Activated CD8-positive, alpha-beta T cell treated with anti-CD3 and anti-CD28 coated beads, Interleukin-2, amount 10 ng/mL, durations not matched to agents 7 days and 5 days (primary cell): Measurements from ENCODE around the gene WDR1. TPM values are rescaled to one million over a fixed set of nuclear protein-coding genes. Genes with fewer than 3 reads are reported as not detected.

ENCODE experiments used
- ATAC-seq: fragments of 150-1000 bp; cut with Tn5 transposase; one replicate; pipeline ENCODE4 v1.10.0; 2021; ENCODE audit warnings: moderate library complexity
- CTCF ChIA-PET: fragments of 350-600 bp; sonication (Branson Sonifier 250); formaldehyde crosslinking; loops from one replicate; lab custom pipeline; 2021; ENCODE audit warnings: antibody characterized with exemption; lab: Charles Lee
- POLR2A ChIA-PET: fragments of 350-600 bp; sonication (Branson Sonifier 250); formaldehyde crosslinking; loops from one replicate; lab custom pipeline; 2021; ENCODE audit warnings: antibody characterized with exemption; lab: Charles Lee
- DNase-seq: peaks from one replicate; pipeline ENCODE4 v3.0.0-alpha.2; 2020
- H3K27ac Mint-ChIP-seq: one replicate; pipeline ENCODE4 v1.8.0; 2021; ENCODE audit warnings: mild to moderate bottlenecking, mixed read lengths
- H3K27me3 Mint-ChIP-seq: one replicate; pipeline ENCODE4 v1.8.0; 2021; ENCODE audit warnings: low read depth, mixed read lengths
- H3K36me3 Mint-ChIP-seq: one replicate; pipeline ENCODE4 v1.8.0; 2021; ENCODE audit warnings: low read depth, mixed read lengths
- H3K4me1 Mint-ChIP-seq: one replicate; pipeline ENCODE4 v1.8.0; 2021; ENCODE audit warnings: low read depth, mixed read lengths
- H3K4me3 Mint-ChIP-seq: one replicate; pipeline ENCODE4 v1.8.0; 2021; ENCODE audit warnings: mild to moderate bottlenecking, mixed read lengths
- H3K9me3 Mint-ChIP-seq: one replicate; pipeline ENCODE4 v1.8.0; 2022; ENCODE audit warnings: mixed read lengths; ENCODE audit not compliant: insufficient read depth
- total RNA-seq, 2 experiments: library from RNA; stranded (reverse); gene quantifications; one replicate each; pipeline ENCODE4 v1.2.3, GENCODE V29; 2021

Gene WDR1
- total RNA-seq, 2 experiments from 2014 or later = 516 to 550 TPM

DNA sequence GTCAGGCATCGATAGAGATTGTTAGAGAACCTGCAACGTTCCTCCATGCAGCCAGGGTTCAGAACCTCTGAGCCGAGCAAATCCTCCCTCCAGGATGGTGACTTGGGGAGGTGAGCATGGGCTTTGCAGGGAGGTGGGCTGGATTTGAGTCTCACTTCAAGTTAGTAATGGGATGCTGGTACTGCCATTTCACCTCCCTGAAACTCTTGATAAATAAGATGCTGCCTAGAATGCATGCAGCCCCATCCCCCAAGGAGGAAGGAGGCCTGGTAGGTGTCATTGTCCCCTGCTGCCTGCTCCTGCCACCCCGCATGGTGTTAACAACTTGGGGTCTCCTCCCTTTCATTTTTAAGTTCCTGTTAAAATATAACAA lies 59.6 kb downstream of the WDR1 start:
- Mint-ChIP-seq H3K27me3 (no peaks in the 10 kb centered on the region), H3K4me1 (no peaks in the 10 kb centered on the region), H3K9me3 (peaks cover 6% of the 10 kb centered on the region), H3K27ac (no peak overlapping the region), H3K36me3 (peaks cover 38% of the 10 kb centered on the region), H3K4me3 (no peak overlapping the region)
- no peak for DNase-seq
- POLR2A ChIA-PET = no interaction called here
- no peak for ATAC-seq
- CTCF ChIA-PET = no interaction called here

DNA sequence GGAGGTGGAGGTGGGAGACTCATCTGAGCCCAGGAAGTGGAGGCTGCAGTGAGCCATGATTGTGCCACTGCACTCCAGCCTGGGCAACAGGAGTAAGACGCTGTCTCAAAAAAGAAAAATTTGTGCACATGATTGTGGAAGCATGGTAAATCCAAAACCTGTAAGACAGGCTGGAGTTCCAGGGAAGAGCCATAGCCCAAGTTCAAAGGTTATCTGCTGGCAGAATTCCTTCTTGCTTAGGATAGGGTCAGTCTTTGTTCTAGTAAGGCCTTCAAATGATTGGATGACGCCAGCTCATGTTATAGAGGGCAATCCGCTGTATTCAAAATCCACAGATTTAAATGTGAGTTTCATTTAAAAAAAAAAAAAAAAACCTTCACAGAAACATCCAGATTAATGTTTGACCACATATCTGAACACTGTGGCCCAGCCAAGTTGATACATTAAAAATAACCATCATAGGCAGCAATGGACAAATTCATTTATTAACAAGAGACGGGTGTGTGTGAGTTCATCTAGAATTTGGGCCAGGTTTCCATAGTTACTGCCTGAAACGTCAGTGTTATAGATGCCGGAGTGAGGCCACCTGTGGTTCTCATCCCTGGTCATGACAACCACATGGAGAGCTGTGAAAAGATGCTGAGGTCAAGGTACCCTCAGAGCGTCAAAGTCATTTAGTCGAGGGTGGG lies 60.1 kb downstream of the WDR1 start:
- H3K27me3 Mint-ChIP-seq = no peaks in the 10 kb centered on the region
- POLR2A ChIA-PET = no interaction called here
- H3K9me3 Mint-ChIP-seq = peaks cover 6% of the 10 kb centered on the region
- H3K36me3 Mint-ChIP-seq = peaks cover 35% of the 10 kb centered on the region
- ATAC-seq (no peak), DNase-seq (no peak)
- no peaks in the 10 kb centered on the region for H3K4me1 Mint-ChIP-seq
- no peak overlapping the region for H3K4me3 Mint-ChIP-seq
- H3K27ac Mint-ChIP-seq = no peak overlapping the region
- CTCF ChIA-PET = no interaction called here

DNA sequence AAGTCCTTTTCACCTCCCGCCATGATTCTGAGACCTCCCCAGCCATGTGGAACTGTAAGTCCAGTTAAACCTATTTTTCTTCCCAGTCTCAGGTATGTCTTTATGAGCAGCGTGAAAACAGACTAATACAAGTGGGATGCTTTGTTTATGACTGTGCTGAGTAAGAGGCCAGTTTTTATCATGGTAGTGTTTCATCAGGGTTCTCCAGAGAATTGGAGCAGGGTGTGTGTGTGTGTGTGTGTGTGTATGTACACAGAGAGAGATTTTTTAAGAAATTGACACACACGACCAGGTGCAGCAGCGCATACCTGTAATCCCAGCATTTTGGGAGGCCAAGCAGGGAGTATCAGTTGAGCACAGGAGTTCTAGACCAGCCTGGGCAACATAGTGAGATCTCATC lies 60.7 kb downstream of the WDR1 start:
- Mint-ChIP-seq H3K9me3 (peaks cover 6% of the 10 kb centered on the region), H3K4me1 (no peaks in the 10 kb centered on the region), H3K27ac (no peak overlapping the region), H3K36me3 (peaks cover 31% of the 10 kb centered on the region), H3K27me3 (no peaks in the 10 kb centered on the region), H3K4me3 (no peak overlapping the region)
- ATAC-seq = no peak
- ChIA-PET POLR2A (no interaction called here), CTCF (no interaction called here)
- no peak for DNase-seq

DNA sequence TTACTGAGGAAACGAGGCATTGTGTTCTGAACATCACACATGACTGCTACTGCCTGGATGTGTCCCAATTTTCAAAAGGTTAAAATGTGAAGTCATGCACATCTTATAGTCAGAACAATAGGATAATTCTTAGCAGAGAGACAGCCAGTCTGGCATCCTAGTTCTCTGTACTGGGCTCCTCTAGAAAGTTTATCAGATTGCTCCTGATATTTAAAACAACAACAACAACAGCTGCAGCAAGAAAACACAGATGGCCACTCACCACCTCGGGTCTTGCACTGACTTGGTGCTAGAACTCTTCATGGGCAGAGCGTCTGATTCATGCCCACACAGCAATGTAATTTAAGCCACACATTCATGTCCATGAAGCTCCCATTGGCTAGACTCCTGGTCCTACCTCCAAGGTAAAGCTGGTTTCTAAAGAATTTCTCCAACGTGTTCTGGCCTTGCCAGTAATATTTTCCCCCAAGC lies 62.0 kb downstream of the WDR1 start:
- DNase-seq (no peak), ATAC-seq (no peak)
- ChIA-PET CTCF (no interaction called here), POLR2A (no interaction called here)
- no peak overlapping the region for H3K27ac Mint-ChIP-seq
- peaks cover 25% of the 10 kb centered on the region for H3K36me3 Mint-ChIP-seq
- H3K9me3 Mint-ChIP-seq = peaks cover 6% of the 10 kb centered on the region
- no peak overlapping the region for H3K4me3 Mint-ChIP-seq
- H3K4me1 Mint-ChIP-seq = no peaks in the 10 kb centered on the region
- no peaks in the 10 kb centered on the region for H3K27me3 Mint-ChIP-seq

DNA sequence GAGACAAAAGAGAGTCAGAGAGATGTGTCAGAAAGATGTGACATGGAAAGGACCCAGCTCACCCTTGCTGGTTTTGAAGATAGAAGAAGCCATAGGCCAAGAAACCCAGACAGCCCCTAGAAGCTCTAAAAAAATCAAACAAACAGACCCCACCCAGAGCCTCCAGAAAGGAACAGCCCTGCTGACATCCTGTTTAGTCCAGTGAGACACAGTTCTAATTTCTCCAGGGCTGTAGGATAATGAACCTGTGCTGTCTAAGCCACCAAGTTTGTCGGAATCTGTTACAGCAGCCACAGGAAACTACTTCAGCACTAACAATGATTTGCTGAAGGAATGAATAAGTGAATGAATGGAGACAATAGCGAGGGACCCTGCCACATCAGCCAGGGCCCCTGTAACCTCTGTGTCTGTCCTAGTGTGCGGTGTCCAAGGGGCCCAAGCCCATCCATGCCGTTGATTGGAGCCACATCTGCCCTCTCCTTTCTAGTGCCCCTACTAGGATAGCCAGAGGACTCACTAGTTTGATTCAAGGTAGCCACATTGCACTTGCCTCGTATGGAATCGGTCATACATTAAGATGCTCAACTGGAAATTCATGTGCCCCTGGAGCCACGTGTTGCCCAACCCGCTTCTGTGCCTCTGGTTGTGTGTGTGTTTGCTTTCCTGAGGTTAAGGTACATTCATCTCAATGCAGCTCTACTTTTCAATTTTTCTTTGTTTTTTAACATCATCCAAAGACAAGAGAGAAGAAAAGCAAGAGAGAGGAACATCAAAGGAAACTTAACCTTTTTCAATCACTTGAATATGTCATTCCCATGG lies 62.8 kb downstream of the WDR1 start:
- POLR2A ChIA-PET = no interaction called here
- peaks cover 19% of the 10 kb centered on the region for H3K36me3 Mint-ChIP-seq

DNA sequence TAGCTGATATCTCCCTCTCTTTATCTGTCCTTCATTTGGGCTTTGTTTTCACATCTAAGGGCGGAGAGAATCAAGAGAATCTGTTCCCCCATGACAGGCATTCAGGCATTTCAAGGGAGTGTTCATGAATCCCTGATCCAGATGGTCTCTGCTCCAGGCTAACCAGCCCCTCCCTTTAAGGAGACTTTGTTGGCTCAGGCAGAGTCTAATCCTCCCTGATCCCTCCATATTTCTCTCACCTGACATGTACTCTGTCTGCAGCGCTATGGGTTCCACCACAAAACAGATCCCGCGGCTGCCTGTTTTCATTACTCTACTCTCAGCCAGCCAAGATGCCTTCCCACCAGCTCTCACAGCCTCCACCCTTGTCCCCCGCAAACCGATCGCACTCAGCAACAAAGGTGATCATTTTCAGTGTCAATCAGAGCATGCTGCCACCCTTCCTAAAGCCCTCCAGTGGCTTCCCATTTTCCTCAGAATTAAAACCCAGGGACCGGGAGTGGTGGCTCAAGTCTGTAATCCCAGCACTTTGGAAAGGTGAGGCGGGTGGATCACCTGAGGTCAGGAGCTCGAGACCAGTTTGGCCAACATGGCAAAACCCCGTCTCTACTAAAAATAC lies 65.0 kb downstream of the WDR1 start:
- Mint-ChIP-seq H3K27me3 (peaks cover 3% of the 10 kb centered on the region), H3K4me3 (no peak overlapping the region), H3K9me3 (no peaks in the 10 kb centered on the region), H3K27ac (no peak overlapping the region), H3K36me3 (peaks cover 7% of the 10 kb centered on the region), H3K4me1 (peaks cover 24% of the 10 kb centered on the region)
- CTCF ChIA-PET = no interaction called here
- POLR2A ChIA-PET = no interaction called here
- DNase-seq (no peak), ATAC-seq (no peak)

More for the DNA sequence above, 62.8 kb downstream of the WDR1 start:
- peaks cover 3% of the 10 kb centered on the region for H3K27me3 Mint-ChIP-seq
- ATAC-seq (no peak), DNase-seq (no peak)
- CTCF ChIA-PET = no interaction called here
- H3K27ac Mint-ChIP-seq = no peak overlapping the region
- no peak overlapping the region for H3K4me3 Mint-ChIP-seq
- peaks cover under 1% of the 10 kb centered on the region for H3K9me3 Mint-ChIP-seq
- peaks cover 7% of the 10 kb centered on the region for H3K4me1 Mint-ChIP-seq

DNA sequence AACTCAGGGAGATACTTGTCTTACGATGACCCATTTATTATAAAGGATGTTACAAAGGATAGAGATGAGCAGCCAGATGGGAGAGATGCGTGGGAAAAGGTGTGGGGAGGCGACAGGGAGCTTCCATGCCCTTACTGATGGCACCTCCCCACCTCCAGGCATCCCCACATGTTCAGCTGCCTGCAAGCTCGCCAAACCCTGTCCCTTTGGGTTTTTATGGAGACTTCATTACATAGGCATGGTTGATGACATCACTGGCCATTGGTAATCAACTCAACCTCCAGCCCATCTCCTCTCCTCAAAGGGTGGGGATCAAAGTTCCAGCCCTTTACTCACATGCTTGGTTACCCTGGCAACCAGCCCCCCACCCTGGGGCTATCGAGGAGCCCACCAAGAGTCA lies 65.9 kb downstream of the WDR1 start:
- CTCF ChIA-PET = no interaction called here
- POLR2A ChIA-PET = no interaction called here
- H3K4me3 Mint-ChIP-seq = no peak overlapping the region
- H3K27ac Mint-ChIP-seq = no peak overlapping the region
- peaks cover 3% of the 10 kb centered on the region for H3K27me3 Mint-ChIP-seq
- ATAC-seq (no peak), DNase-seq (no peak)
- no peaks in the 10 kb centered on the region for H3K9me3 Mint-ChIP-seq
- peaks cover 2% of the 10 kb centered on the region for H3K36me3 Mint-ChIP-seq
- peaks cover 24% of the 10 kb centered on the region for H3K4me1 Mint-ChIP-seq

DNA sequence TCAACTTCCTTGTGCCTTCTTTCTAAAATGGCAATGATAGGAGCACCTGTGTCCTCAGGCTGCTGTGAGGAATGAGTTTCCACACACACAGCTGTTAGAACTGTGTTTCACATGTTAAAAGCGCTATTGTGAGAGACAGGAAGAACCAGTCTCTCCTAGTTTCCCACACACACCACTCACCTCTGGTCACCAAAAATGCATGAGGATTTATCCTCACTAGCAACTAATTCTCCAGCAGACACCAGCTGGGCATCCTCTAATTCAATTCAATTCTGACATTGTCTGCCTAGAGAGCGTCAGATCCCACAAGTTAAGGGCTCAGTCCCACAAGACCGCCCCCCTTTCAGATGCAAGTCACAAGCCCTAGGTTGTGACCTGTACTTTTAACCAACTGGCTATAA lies 66.3 kb downstream of the WDR1 start:
- Mint-ChIP-seq H3K27ac (no peak overlapping the region), H3K9me3 (no peaks in the 10 kb centered on the region), H3K4me1 (peaks cover 24% of the 10 kb centered on the region), H3K36me3 (no peaks in the 10 kb centered on the region), H3K4me3 (no peak overlapping the region), H3K27me3 (peaks cover 3% of the 10 kb centered on the region)
- POLR2A ChIA-PET = no interaction called here
- ATAC-seq (no peak), DNase-seq (no peak)
- CTCF ChIA-PET = no interaction called here

DNA sequence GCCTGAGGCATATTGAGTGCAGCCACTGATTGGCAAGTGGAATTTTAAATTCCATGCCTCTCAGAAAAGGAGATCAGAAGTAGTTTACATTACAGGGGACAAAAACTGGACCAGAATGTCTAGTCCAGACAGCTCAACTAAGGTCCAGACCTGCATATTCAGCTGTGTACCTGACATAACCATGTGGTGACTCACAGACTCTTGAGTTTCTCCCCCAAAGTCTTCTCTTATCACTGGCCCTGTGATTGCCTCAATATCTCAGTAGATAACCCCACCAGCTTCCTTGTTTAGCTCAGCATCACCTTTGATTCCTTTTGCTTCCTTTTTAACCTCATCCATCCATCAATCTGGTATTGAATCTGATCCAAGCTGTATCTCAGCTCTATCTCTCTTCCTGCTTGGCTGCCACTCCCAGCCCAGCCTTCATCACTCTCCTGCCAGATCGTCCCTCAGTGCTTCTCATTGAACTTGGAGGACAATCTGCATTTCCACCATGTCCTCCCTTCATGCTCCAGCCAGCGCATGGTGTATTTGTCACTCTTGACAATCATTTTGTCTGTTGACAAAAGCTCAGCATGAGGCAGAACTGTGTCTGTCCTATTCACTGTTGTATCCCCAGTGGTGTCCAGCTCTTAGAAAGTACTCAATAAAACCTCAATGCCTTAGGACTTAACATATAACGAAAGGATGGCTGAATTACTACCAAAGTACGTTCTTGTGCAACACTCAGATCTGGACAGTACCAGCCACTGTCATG lies 67.5 kb downstream of the WDR1 start:
- ChIA-PET POLR2A (no interaction called here), CTCF (no interaction called here)
- ATAC-seq (no peak), DNase-seq (no peak)
- H3K27ac Mint-ChIP-seq = no peak overlapping the region
- peaks cover 24% of the 10 kb centered on the region for H3K4me1 Mint-ChIP-seq
- no peaks in the 10 kb centered on the region for H3K36me3 Mint-ChIP-seq
- H3K27me3 Mint-ChIP-seq = peaks cover 3% of the 10 kb centered on the region
- no peak overlapping the region for H3K4me3 Mint-ChIP-seq
- H3K9me3 Mint-ChIP-seq = no peaks in the 10 kb centered on the region

DNA sequence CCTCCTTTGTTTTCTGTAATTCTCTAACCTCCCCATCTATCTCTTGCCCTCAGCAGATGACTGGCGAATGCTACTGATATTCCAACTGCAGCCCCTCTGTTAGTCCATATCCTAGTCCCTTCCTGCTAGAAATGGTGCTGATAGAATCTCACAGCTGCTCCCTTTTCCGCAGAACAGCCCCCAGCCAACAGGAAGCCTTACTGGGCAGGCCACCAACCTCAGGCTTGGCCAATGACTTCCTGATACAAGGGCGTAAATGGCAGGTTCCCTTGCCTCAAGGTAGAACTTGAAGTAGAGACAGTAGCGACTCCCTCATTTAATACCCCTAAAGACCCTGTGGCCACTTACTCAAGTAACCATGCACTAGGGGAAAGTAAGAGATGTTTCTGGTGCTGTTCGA lies 68.6 kb downstream of the WDR1 start:
- POLR2A ChIA-PET = no interaction called here
- H3K4me1 Mint-ChIP-seq = peaks cover 24% of the 10 kb centered on the region

DNA sequence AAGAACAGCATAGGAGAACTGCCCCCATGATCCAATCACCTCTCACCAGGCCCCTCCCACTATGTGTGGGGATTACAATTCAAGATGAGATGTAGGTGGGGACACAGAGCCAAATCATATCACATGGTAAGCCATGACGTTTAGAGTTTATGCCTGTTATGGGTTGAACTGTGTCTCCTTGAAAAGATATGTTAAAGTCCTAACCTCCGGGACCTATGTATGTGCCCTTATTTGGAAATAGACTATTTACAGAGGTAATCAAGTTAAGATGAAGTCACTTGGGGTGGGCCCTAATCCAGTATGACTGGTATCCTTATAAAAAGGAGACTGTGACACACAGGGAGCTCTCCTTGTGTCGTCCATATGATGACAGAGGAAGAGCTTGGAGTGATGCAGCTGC lies 70.1 kb downstream of the WDR1 start:
- Mint-ChIP-seq H3K36me3 (peaks cover 7% of the 10 kb centered on the region), H3K9me3 (peaks cover 9% of the 10 kb centered on the region), H3K4me3 (no peak overlapping the region), H3K4me1 (peaks cover 24% of the 10 kb centered on the region), H3K27ac (no peak overlapping the region), H3K27me3 (peaks cover 3% of the 10 kb centered on the region)
- CTCF ChIA-PET = no interaction called here
- DNase-seq (no peak), ATAC-seq (no peak)
- POLR2A ChIA-PET = no interaction called here

More for the DNA sequence above, 68.6 kb downstream of the WDR1 start:
- H3K27me3 Mint-ChIP-seq = peaks cover 3% of the 10 kb centered on the region
- DNase-seq (peak; percentile 43), ATAC-seq (peak; percentile 44)
- H3K4me3 Mint-ChIP-seq = no peak overlapping the region
- H3K36me3 Mint-ChIP-seq = no peaks in the 10 kb centered on the region
- H3K27ac Mint-ChIP-seq = no peak overlapping the region
- peaks cover 1% of the 10 kb centered on the region for H3K9me3 Mint-ChIP-seq
- CTCF ChIA-PET = no interaction called here
